Stimulated activated CD8-positive, alpha-beta memory T cell treated with anti-CD3 and anti-CD28 coated beads, Interleukin-15, amount 100 ng/mL, for 4 hours (primary cell): ENCODE results near the gene KIF1A.
"Not testable (repeated sequence)": the region's sequence is repeated elsewhere in the genome, so short reads cannot be mapped to it uniquely, and the experiment has no call there.

Experiments used
- DNase-seq, 2 donors: peaks; one replicate each; pipeline ENCODE4 v3.0.0-alpha.2; 2020; ENCODE audit warnings: low read depth in 2 of 2

The KIF1A gene

GRCh38 chr2:240687045-240687740 is 132.8 kb downstream of the KIF1A start:
- no peak for DNase-seq

GRCh38 chr2:240686460-240686859 is 133.6 kb downstream of the KIF1A start:
- no peak for DNase-seq

- DNase-seq = no peak
Observed at GRCh38 chr2:240685771-240686371, 134.1 kb downstream of the KIF1A start.

GRCh38 chr2:240683980-240684728 is 135.9 kb downstream of the KIF1A start:
- DNase-seq = not testable (repeated sequence)

- DNase-seq = not testable (repeated sequence)
Observed at GRCh38 chr2:240683329-240683979, 136.6 kb downstream of the KIF1A start.

GRCh38 chr2:240682431-240683224 is 137.4 kb downstream of the KIF1A start, which contains the start of gene AQP12B:
AQP12B (minus strand) TSS chr2:240682885; CDS start chr2:240682837, 48 bp downstream.
- not testable (repeated sequence) for DNase-seq

GRCh38 chr2:240680185-240680584 is 139.8 kb downstream of the KIF1A start:
- not testable (repeated sequence) for DNase-seq

GRCh38 chr2:240678909-240679308 is 141.1 kb downstream of the KIF1A start:
- DNase-seq = not testable (repeated sequence)

- not testable (repeated sequence) for DNase-seq
Observed at GRCh38 chr2:240678043-240678442, 142.0 kb downstream of the KIF1A start.

- not testable (repeated sequence) for DNase-seq
Observed at GRCh38 chr2:240675345-240675744, 144.7 kb downstream of the KIF1A start.

- DNase-seq = not testable (repeated sequence)
Observed at GRCh38 chr2:240674461-240675184, 145.4 kb downstream of the KIF1A start.

- DNase-seq = no peak
Observed at GRCh38 chr2:240672701-240673190, 147.3 kb downstream of the KIF1A start.

- DNase-seq = no peak
Observed at GRCh38 chr2:240672076-240672700, 147.8 kb downstream of the KIF1A start.

GRCh38 chr2:240670950-240671349 is 149.1 kb downstream of the KIF1A start:
- no peak for DNase-seq

GRCh38 chr2:240670402-240670801 is 149.6 kb downstream of the KIF1A start:
- DNase-seq = no peak

GRCh38 chr2:240664622-240665021 is 155.4 kb downstream of the KIF1A start:
- DNase-seq = no peak
